ENCODE measurements around the gene TCP11L1. TPM values are rescaled to one million over a fixed set of nuclear protein-coding genes. Genes with fewer than 3 reads are reported as not detected.
"Not testable (repeated sequence)": the region's sequence is repeated elsewhere in the genome, so short reads cannot be mapped to it uniquely, and the experiment has no call there.

TCP11L1 gene
- total RNA-seq, 4 donors from 2014 or later = 8.3 to 22.4 (median 19.0) TPM

DNA sequence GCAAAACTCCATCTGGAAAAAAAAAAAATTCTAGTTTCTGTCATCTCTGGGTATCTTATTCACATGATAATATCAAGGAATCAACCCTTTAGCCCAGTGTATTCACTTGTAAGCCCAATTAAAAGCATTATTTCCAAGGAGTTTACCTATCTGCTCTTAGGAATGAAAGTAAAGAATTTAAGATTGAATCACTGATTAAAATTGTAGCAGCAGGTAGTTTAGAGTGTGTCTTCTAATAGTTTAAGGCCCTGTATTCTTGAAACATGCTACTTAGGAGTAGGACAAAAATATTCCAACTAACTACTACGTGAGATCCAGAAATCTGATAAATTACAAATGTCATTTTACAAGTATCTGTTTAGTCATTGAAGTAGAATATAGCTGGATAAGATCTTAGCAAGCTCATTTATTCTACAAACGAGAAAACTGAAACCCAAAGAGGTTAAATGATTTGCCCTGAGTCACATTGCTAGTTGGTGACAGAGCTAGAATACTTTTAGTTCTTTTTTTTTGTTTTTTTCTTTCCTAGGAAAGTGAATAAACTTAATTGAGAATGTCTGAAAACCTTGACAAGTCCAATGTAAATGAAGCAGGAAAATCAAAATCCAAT is 4.0 kb downstream of the TCP11L1 start:
- Histone ChIP-seq H3K9me3 (no peaks in the 10 kb centered on the region), H3K27ac (no peak overlapping the region), H3K4me1 (peaks cover 6 to 15% of the 10 kb centered on the region in 2 donors), H3K27me3 (no peaks in the 10 kb centered on the region), H3K4me3 (no peak overlapping the region), H3K36me3 (no peaks in the 10 kb centered on the region)
- no peak for TF ChIP-seq POLR2A (IDR thresholded peaks at IDR 0.05)
- TF ChIP-seq, protein P1, sequence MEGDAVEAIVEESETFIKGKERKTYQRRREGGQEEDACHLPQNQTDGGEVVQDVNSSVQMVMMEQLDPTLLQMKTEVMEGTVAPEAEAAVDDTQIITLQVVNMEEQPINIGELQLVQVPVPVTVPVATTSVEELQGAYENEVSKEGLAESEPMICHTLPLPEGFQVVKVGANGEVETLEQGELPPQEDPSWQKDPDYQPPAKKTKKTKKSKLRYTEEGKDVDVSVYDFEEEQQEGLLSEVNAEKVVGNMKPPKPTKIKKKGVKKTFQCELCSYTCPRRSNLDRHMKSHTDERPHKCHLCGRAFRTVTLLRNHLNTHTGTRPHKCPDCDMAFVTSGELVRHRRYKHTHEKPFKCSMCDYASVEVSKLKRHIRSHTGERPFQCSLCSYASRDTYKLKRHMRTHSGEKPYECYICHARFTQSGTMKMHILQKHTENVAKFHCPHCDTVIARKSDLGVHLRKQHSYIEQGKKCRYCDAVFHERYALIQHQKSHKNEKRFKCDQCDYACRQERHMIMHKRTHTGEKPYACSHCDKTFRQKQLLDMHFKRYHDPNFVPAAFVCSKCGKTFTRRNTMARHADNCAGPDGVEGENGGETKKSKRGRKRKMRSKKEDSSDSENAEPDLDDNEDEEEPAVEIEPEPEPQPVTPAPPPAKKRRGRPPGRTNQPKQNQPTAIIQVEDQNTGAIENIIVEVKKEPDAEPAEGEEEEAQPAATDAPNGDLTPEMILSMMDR (IDR thresholded peaks at IDR 0.05 in 4 of 5, conservative IDR thresholded peaks at IDR 0.05 in 1 of 5) = no peak
- in situ Hi-C loops (cut with MboI; ENCODE audit: low sequenced_read_pairs in 4 of 4) = loop anchor here in 1 of 4 donors (25.0 kb wide), 1 partner anchor 456 kb away; the partner anchor contains the start of gene EIF3M
- no peak for ATAC-seq
- no peak for DNase-seq
- intact Hi-C loops (cut with DNase I; ENCODE audit: low total_unique reads) = no loop called here

DNA sequence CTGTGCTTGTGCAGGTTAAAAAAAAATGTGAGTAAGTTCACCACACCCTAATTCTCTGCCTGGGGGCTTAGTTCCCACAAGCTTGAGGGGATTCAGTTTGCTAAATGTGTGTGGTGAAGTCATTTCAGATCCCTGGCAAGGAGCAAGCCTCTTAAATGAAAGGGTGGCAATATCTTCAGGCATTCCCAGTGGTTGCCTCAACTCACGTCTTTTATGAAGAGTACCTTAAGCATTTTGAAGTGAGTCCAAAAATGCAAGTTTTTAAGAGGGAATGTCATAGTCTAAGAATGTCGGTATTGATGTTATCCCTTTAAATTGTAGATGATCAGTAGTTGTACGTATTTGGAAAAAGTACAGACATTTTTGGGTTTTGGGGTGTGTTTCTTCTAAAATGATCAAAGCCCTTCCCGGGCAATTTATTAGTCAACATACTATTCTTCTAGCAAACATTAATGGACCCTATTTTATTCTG is 4.9 kb downstream of the TCP11L1 start:
- intact Hi-C loops (cut with DNase I; ENCODE audit: low total_unique reads) = no loop called here
- Histone ChIP-seq H3K27me3 (no peaks in the 10 kb centered on the region), H3K4me1 (peaks cover 6 to 10% of the 10 kb centered on the region in 2 donors), H3K36me3 (no peaks in the 10 kb centered on the region), H3K4me3 (no peak overlapping the region), H3K27ac (no peak overlapping the region), H3K9me3 (no peaks in the 10 kb centered on the region)
- DNase-seq = no peak
- in situ Hi-C loops (cut with MboI; ENCODE audit: low sequenced_read_pairs in 4 of 4) = loop anchor here in 1 of 4 donors (25.0 kb wide), 1 partner anchor 457 kb away; the partner anchor contains the start of gene EIF3M
- ATAC-seq = no peak
- TF ChIP-seq, protein P1 (IDR thresholded peaks at IDR 0.05 in 4 of 5, conservative IDR thresholded peaks at IDR 0.05 in 1 of 5) = no peak
- no peak for TF ChIP-seq POLR2A (IDR thresholded peaks at IDR 0.05)

DNA sequence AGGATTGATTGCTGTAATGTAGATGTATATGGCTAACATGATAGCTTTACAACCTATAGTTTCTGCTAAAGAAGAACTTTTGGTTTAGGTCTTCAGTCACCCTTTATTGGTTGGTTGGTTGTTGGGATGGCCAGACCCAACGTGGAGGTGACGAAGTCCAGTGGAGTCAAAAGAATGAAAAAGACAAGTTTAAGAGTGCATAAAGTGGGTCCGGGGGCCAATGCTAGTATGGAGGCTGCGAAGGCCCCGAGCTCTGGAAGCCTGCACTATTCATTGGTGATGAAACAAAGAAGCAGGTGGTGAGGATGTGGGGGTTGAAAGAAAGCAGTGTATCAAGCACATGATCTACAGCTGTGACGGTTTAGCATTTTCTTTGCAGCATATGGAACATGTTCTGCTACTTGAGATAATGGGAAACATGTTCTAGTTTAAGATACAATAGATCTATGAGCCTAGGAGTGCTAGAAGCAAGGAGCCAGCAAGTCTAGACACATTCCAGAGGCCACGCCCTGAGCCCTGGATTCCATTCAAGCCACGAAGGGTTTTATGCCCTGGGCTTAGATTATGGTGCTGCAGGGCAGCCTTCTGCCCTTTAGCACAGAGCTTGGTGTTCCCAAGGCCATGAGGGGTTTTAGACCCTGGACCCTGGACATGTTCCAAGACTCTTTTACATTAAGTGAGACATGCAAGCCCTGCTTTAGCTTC is 6.3 kb downstream of the TCP11L1 start:
- Histone ChIP-seq H3K4me3 (no peak overlapping the region), H3K36me3 (no peaks in the 10 kb centered on the region), H3K9me3 (no peaks in the 10 kb centered on the region), H3K27ac (no peak overlapping the region), H3K4me1 (peaks cover 0 to 2% of the 10 kb centered on the region in 2 donors), H3K27me3 (no peaks in the 10 kb centered on the region)
- in situ Hi-C loops (cut with MboI; ENCODE audit: low sequenced_read_pairs in 4 of 4) = loop anchor here in 1 of 4 donors (25.0 kb wide), 1 partner anchor 458 kb away; the partner anchor contains the start of gene EIF3M
- TF ChIP-seq POLR2A (IDR thresholded peaks at IDR 0.05) = no peak
- TF ChIP-seq, protein P1 (IDR thresholded peaks at IDR 0.05 in 4 of 5, conservative IDR thresholded peaks at IDR 0.05 in 1 of 5) = no peak
- intact Hi-C loops (cut with DNase I; ENCODE audit: low total_unique reads) = no loop called here
- DNase-seq (no peak), ATAC-seq (no peak)

DNA sequence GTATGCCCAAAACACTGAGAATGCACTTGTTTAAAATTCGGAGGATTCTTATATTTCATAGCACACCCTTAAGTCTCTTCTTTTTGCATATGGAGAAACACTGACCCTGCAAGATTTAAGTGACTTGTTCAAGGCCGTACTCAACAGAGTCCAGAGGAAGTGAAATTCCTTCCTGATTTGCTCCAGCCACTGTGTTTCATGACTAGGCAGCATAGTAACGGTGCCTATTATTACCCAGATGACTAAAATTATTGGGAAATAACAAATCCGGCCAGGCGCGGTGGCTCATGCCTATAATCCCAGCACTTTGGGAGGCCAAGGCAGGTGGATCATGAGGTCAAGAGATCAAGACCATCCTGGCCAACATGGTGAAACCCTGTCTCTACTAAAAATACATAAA is 9.3 kb downstream of the TCP11L1 start:
- in situ Hi-C loops (cut with MboI; ENCODE audit: low sequenced_read_pairs in 4 of 4) = loop anchor here in 1 of 4 donors (25.0 kb wide), 1 partner anchor 461 kb away; the partner anchor contains the start of gene EIF3M
- H3K27me3 ChIP-seq; H3K27ac ChIP-seq; H3K4me1 ChIP-seq; H3K9me3 ChIP-seq; H3K4me3 ChIP-seq; H3K36me3 ChIP-seq; ATAC-seq; intact Hi-C loops (cut with DNase I; ENCODE audit: low total_unique reads); DNase-seq: not testable (repeated sequence)

DNA sequence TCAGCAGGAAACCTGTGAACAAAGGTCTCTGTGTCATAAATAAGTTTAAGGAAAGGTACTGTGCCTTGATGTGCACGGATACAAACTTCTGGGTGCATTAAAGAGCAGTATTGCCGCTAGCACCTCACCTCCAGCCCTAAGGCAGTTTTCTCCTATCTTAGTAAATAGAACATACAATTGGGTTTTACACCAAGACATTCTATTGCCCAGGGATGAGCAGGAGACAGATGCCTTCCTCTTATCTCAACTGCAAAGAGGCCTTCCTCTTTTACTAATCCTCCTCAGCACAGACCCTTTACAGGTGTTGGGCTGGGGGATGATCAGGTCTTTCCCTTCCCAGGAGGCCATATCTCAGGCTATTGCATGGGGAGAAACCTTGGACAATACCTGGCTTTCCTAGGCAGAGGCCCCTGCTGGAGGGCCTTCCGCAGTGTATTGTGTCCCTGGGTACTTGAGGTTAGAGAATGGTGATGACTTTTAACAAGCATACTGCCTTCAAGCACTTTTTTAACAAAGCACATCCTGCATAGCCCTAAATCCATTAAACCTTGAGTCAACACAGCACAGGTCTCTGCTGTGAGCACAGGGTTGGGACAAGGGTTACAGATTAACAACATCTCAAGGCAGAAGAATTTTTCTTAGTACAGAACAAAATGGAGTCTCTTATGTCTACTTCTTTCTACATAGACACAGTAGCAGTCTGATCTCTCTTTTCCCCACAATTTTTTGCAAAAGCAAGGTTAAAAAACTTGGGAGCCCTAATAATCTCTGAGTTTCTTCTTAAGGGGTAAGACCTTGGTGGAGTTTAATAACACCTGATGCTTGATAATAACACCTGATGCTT is 10.4 kb downstream of the TCP11L1 start:
- in situ Hi-C loops (cut with MboI; ENCODE audit: low sequenced_read_pairs in 4 of 4) = loop anchor here in 1 of 4 donors (25.0 kb wide), 1 partner anchor 462 kb away; the partner anchor contains the start of gene EIF3M
- DNase-seq = not testable (repeated sequence)

More for the DNA sequence above, 10.4 kb downstream of the TCP11L1 start:
- intact Hi-C loops (cut with DNase I; ENCODE audit: low total_unique reads) = loop anchor here (10.0 kb wide), 1 partner anchor 1925 kb away; no protein-coding TSS in a partner anchor
- H3K36me3 ChIP-seq, H3K27ac ChIP-seq, H3K9me3 ChIP-seq, ATAC-seq, H3K27me3 ChIP-seq, H3K4me1 ChIP-seq, H3K4me3 ChIP-seq: not testable (repeated sequence)
